OCI-LY1 (cell line): Measurements from ENCODE around the gene MGAT4C.

Experiments used
- H2AFZ ChIP-seq: fragments of 200-600 bp; sonication (generic), shearing (Covaris generic); 2 replicates; pipeline ENCODE4 v1.6.0; 2014; ENCODE audit warnings: antibody characterized with exemption, mild to moderate bottlenecking, low read length
- H3F3A ChIP-seq: fragments of 200-600 bp; sonication (generic), shearing (Covaris generic); 2 replicates; pipeline ENCODE4 v1.6.0; 2014; ENCODE audit warnings: mild to moderate bottlenecking, antibody characterized with exemption, low read length, moderate library complexity; ENCODE audit not compliant: insufficient read depth
- H3K27ac ChIP-seq: fragments of 200-600 bp; sonication (generic); 2 replicates; pipeline ENCODE4 v1.5.1; 2014; ENCODE audit warnings: low read length, mixed run types, mild to moderate bottlenecking, low read depth; ENCODE audit not compliant: poor library complexity, severe bottlenecking
- H3K27me3 ChIP-seq: fragments of 200-600 bp; sonication (generic); 2 replicates; pipeline ENCODE4 v1.6.0; 2014; ENCODE audit warnings: antibody characterized with exemption, mild to moderate bottlenecking, low read length, moderate library complexity; ENCODE audit not compliant: insufficient read depth
- H3K36me3 ChIP-seq: fragments of 200-600 bp; sonication (generic); 2 replicates; pipeline ENCODE4 v1.6.1; 2014; ENCODE audit warnings: mild to moderate bottlenecking, antibody characterized with exemption, low read length, moderate library complexity, mixed read lengths; ENCODE audit not compliant: insufficient read depth
- H3K4me1 ChIP-seq: fragments of 200-600 bp; sonication (generic); 2 replicates; pipeline ENCODE4 v1.5.1; 2014; ENCODE audit warnings: mild to moderate bottlenecking, low read length, moderate library complexity; ENCODE audit not compliant: insufficient read depth, severe bottlenecking
- H3K4me2 ChIP-seq: fragments of 200-600 bp; sonication (generic), shearing (Covaris generic); 2 replicates; pipeline ENCODE4 v1.6.1; 2014; ENCODE audit warnings: low read length
- H3K4me3 ChIP-seq: fragments of 200-600 bp; sonication (generic); 2 replicates; pipeline ENCODE4 v1.5.1; 2014; ENCODE audit warnings: low read length, low read depth, mild to moderate bottlenecking, mixed read lengths; ENCODE audit not compliant: poor library complexity, severe bottlenecking
- H3K79me2 ChIP-seq: fragments of 200-600 bp; shearing (Covaris generic); 2 replicates; pipeline ENCODE4 v1.6.1; 2016; ENCODE audit warnings: mixed run types, low read length, mixed read lengths; ENCODE audit not compliant: insufficient read depth
- H3K9ac ChIP-seq: fragments of 200-600 bp; sonication (generic), shearing (Covaris generic); 2 replicates; pipeline ENCODE4 v1.6.1; 2014; ENCODE audit warnings: mild to moderate bottlenecking, low read length, mixed read lengths
- H3K9me2 ChIP-seq: fragments of 200-600 bp; sonication (generic), shearing (Covaris generic); 2 replicates; pipeline ENCODE4 v1.6.1; 2014; ENCODE audit warnings: low read depth, mild to moderate bottlenecking, low read length, mixed read lengths
- H3K9me3 ChIP-seq: fragments of 200-600 bp; shearing (Covaris generic); 2 replicates; pipeline ENCODE4 v1.6.1; 2014; ENCODE audit warnings: low read length, mixed read lengths
- H4K20me1 ChIP-seq: fragments of 200-600 bp; sonication (generic), shearing (Covaris generic); 2 replicates; pipeline ENCODE4 v1.6.0; 2016; ENCODE audit warnings: mild to moderate bottlenecking, low read length; ENCODE audit not compliant: insufficient read depth
- CTCF ChIP-seq: fragments of 200-600 bp; sonication (generic), shearing (Covaris generic); IDR thresholded peaks from 2 replicates; pipeline ENCODE4 v1.5.1; 2017; ENCODE audit warnings: mild to moderate bottlenecking, antibody characterized with exemption, low read length, moderate library complexity, mixed read lengths
- EZH2 ChIP-seq: fragments of 200-600 bp; sonication (generic), shearing (Covaris generic); IDR thresholded peaks from 2 replicates; pipeline ENCODE4 v1.8.0; 2017; ENCODE audit warnings: borderline replicate concordance, mixed run types, mild to moderate bottlenecking, antibody characterized with exemption, low read length, moderate library complexity, mixed read lengths

MGAT4C gene

GRCh38 chr12:86254399-86255107 lies 1.6 kb downstream of the MGAT4C start:
- Histone ChIP-seq H3K9ac (no peak overlapping the region), H3K4me1 (no peaks in the 10 kb centered on the region), H3K79me2 (no peaks in the 10 kb centered on the region), H3K4me3 (no peak overlapping the region), H3K4me2 (no peak overlapping the region), H3K27me3 (no peaks in the 10 kb centered on the region), H2AFZ (no peak overlapping the region), H4K20me1 (no peaks in the 10 kb centered on the region), H3K9me3 (no peaks in the 10 kb centered on the region), H3K27ac (no peak overlapping the region), H3K9me2 (no peaks in the 10 kb centered on the region), H3F3A (no peaks in the 10 kb centered on the region), H3K36me3 (no peaks in the 10 kb centered on the region)
- no peak for TF ChIP-seq EZH2
- no peak for TF ChIP-seq CTCF

GRCh38 chr12:86249851-86250250 lies 6.3 kb downstream of the MGAT4C start:
- no peaks in the 10 kb centered on the region for H3K79me2 ChIP-seq
- no peaks in the 10 kb centered on the region for H4K20me1 ChIP-seq
- no peak overlapping the region for H3K4me3 ChIP-seq
- no peaks in the 10 kb centered on the region for H3K27me3 ChIP-seq
- no peaks in the 10 kb centered on the region for H3K9me3 ChIP-seq
- TF ChIP-seq CTCF = no peak
- TF ChIP-seq EZH2 = no peak
- H3K9me2 ChIP-seq = no peaks in the 10 kb centered on the region
- H3K36me3 ChIP-seq = no peaks in the 10 kb centered on the region
- no peak overlapping the region for H3K4me2 ChIP-seq
- H3F3A ChIP-seq = no peaks in the 10 kb centered on the region
- H3K27ac ChIP-seq = no peak overlapping the region
- H2AFZ ChIP-seq = no peak overlapping the region
- no peak overlapping the region for H3K9ac ChIP-seq
- no peaks in the 10 kb centered on the region for H3K4me1 ChIP-seq

GRCh38 chr12:86249276-86249675 lies 6.9 kb downstream of the MGAT4C start:
- Histone ChIP-seq H3K79me2 (no peaks in the 10 kb centered on the region), H4K20me1 (no peaks in the 10 kb centered on the region), H2AFZ (no peak overlapping the region), H3F3A (no peaks in the 10 kb centered on the region), H3K4me2 (no peak overlapping the region), H3K9me3 (no peaks in the 10 kb centered on the region), H3K36me3 (no peaks in the 10 kb centered on the region), H3K27ac (no peak overlapping the region), H3K9ac (no peak overlapping the region), H3K9me2 (no peaks in the 10 kb centered on the region), H3K27me3 (no peaks in the 10 kb centered on the region), H3K4me1 (no peaks in the 10 kb centered on the region), H3K4me3 (no peak overlapping the region)
- no peak for TF ChIP-seq EZH2
- no peak for TF ChIP-seq CTCF
